Activated CD8-positive, alpha-beta memory T cell treated with anti-CD3 and anti-CD28 coated beads, Interleukin-2, amount 50 U/mL, for 48 hours (primary cell): ENCODE data around the gene TTC31.
A peak's percentile ranks its signal among the peaks of the same experiment; 100 is the strongest.

Source experiments
- DNase-seq: peaks from one replicate; pipeline ENCODE4 v3.0.0-alpha.2; 2020

Gene TTC31

DNA sequence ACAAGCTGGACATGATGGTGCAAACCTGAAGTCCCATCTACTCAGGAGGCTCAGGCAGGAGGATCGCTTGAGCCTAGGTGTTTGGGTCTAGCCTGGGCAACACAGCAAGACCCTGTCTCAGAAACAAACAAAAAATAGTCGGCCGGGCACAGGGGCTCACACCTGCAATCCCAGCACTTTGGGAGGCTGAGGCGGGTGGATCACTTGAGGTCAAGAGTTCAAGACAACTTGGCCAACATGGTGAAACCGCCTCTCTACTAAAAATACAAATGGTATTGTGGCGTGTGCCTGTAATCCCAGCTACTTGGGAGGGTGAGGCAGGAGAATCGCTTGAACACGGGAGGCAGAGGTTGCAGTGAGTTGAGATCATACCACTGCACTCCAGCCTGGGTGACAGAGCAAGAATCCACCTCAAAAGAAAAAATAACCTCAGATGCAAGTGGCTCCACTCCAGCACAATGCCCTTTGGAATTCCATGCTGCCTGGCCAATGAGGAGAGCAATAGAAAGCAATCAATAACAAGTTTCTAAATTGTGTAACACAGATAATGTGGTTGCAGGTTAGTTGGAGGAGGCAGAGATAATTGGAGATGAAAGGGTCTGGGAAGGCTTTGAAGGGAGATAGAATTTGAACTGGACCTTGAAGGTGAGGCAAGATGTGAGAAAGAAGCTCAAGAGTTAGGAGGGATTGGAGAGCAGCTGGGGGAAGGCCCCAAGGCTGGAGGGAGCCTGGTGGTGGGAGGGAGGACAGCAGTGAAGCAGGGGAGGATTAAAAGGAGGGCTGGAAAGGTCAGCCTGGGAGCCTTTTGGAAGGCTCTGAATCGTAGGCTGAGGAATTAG, 6.0 kb downstream of the TTC31 start:
- DNase-seq: no peak

DNA sequence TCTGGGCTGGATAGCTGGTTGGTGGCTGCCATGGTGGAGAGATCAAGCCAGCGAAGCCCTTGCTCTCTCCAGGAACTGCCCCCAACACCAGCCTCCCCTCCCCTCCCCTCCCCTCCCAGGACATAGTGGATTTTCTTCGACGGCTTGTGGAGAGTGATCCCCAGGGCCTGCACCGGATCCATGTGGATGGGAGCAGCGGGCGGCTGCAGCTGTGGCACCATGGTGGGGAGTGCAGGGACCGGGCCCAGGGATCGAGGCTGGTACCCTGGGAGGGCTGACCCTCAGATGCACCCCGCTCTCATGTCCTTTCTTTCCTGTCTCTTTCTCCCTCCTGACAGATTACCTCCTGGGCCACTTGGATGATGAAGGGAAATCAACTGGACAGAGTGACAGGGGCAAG, 7.0 kb downstream of the TTC31 start:
- DNase-seq: no peak

DNA sequence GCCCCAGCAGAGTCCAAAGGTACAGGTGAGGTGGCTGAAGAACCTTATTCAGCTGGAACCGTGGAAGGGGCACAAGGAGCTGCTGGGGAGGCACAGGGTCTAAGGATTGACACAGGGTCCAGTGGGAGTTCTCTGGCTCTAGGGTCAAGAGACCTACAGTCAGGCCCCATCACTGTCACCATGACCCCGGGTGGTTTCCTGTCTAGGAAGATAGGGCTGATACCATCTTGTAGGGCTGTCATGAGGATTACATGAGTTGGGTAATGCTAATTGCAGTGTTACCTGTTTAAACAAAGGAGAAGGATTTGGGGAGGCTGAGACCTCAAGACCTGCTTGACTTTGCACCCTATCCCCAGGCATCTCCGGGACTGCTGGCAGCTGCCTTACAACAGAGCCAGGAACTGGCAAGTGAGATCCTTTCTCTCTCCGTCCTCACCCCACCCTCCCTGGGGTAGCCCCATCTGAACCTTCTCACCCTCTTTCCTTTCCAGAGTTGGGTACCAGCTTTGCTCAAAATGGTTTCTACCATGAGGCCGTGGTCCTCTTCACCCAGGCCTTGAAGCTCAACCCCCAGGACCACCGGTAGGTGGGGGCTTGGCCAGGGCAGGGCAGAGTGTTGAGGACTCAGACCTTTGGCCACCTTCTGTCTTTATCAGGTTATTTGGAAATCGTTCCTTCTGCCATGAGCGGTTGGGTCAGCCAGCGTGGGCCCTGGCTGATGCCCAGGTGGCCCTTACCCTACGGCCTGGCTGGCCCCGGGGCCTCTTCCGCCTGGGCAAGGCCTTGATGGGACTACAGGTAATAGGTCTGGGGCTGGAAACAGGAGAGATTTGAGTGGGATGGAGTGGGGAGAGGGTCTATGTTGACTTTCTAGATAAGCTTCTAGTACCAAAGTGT, 9.0 kb downstream of the TTC31 start:
- DNase-seq: no peak

DNA sequence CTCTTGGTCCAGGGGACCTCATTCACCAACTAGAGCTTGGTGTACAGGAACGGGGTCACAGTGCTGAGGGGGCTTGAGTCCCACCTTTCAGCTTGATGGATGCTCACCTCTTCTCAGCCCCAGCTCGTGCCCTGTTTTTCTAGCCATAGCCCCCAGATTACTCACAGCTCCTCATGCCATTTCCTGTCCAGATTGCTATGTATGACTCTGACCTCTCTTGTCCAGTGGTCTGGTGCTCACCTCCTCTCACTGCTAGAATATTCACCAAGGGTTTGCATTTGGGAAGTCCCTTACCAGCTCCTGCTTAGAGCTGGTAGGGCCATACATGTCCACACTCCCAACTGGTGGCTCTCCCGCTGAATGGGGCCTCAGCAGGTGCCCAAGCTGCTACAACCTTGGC, 10.7 kb downstream of the TTC31 start:
- no peak for DNase-seq

DNA sequence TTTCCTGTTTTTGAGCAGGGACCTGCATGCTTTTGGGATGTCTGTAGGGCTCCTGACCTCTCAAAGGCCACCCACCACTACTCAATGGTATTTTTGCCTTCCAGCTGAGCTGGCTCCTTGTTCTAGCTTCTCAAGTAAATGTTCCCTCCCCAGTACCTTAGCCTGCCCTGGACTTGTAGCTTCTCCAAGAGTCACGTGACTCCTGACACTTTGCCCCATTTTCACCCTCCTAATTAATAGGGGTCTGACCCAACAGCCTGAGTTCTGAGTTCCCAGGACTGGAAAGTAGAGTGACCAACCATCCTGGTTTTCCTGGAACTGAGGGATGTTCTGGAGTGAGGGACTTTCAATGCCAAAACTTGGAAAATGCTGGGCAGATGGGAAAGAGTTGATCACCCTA, 12.6 kb downstream of the TTC31 start:
- no peak for DNase-seq

DNA sequence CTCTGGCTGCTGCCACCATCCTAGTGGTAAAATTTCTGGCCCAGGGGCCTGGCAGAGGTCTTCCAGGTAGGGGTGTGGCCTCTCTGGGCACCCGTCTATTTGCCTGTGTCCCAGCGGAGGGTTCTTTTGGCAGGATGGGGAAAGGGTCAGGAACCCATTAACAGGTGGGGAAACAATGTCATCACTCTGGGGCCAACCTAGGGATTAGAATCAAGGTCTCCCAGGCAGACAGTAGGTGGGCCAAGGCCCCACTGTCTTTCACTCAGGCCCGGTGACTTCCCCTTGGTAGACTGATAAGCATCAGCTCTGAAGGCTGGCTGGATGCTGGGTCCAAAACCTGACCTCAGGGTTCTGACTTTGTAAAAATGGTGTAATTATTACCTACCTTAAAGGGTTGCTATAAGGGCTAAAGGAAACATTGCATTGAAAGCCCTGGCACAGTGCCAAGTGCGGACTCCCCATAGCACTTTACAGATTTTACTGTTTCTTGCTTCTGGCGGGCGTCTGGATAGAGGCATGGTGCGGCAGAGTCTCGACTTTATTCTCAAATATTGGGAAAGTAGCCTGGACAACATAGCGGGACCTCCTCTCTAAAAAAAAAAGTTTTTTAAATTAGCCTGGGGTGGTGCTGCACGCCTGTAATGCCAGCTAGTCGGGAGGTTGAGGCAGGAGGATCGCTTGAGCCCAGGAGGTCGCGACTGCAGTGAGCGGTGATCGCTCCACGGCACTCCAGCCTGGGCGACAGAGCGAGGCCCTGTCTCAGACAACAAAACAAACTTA, 14.3 kb downstream of the TTC31 start:
- DNase-seq: no peak

DNA sequence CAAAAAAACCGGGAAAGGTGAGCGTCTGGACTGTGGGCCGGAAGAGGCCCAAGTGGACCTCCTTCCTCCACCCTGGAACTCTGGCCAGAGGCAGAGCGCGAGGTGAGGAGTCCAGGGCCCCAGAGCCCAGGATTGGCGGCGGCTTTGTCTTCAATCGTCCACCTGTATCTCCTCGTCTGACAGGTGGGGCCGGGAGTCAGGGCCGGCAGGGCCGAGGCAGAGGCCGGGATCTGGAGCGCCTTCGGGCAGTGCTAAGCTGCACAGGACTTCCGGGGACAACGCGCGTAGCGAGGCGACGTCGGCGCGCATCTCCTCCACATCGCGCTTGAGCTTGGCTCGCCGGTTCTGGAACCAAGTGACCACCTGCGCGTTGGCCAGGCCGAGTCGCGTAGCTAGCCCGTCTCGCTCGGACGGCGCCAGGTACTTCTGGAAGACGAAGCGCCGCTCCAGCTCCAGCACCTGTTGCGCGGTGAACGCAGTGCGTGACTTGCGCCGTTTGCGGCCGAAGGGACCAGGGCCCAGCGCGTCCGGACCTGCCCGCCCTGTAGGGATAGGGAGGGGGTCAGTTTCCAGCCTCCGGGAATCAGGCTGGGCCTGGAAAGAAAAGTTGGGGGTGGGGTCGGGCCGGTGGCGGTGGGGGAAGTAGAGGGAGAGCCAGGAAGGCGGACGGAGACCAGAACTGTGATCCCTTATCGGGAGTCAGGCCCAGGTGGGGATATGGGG, 15.1 kb downstream of the TTC31 start:
- peak; percentile 78 for DNase-seq

DNA sequence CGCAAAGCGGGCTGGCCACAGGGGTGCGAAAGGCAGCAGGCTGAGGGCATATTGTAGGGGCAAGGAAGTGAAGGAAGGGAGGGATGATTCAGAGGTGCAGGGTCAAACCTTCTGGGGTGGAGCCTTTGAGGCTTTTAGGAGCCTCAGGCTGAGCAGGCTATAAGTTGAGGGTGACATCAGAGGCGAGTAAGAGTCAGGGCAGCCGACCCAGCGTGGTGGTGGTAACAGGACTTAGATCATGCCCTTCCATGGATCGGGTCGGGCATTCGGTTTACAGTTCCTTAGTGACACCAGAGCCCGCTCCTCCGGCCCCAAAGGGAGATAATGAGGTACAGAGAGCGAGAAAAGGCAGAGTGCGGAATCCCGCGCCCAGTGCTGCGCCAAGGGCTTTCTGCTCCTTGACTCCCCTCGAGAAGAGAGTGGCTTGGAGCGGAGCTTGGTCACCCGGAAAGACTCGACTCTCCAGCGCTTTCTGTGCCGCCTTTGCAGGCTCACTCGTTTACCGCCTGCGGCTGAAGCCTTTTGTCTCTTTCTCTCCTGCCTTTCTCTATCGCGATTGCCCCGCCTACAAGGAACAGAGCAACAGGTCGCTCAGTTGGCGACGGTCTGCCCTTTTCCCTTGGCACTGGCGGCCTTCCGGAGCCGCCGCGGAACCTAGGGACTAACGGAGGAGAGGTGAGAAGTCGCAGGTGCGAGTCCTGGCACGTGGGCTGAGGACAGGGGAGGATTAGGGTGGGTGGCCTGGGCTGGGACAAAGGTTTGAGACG, 15.8 kb downstream of the TTC31 start:
- peak; percentile 76 for DNase-seq

DNA sequence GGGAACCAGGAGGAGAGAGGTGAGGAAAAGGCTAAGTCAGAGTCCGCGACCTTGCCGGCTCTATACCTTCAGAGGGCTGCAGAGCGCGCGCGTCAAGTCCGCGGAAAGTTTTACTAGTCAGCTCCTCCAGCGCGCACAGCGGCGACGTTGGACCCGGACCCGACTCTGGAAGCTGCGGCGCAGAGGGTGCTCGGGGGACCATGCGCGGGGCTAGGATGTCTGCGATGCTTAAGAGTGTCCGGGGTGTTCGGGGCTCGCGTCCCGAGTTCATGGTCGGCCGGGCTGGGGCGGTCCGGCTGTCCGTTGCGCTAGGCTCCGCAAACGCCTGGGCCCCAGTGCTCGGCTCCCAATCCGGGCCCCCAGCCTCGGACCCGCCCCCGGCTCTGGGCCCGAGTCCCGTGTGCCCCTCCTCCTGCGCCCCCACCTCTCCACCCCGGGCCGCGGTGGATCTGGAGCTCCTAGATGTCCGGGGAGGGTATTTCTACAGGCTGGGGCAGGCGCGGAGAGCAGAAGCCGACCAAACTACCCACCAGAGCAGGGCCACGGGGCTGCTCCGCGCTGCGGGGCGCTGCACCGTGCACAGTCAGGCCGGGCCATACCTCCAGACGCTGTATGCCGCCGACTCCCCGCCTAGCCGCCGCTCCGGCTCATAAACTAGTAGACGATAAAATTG, 16.5 kb downstream of the TTC31 start, which contains the start of gene LBX2:
LBX2 (minus strand) TSS at position 337 of the 673 bp plus-strand sequence; CDS start at position 271, 66 bp downstream.
- no peak for DNase-seq

DNA sequence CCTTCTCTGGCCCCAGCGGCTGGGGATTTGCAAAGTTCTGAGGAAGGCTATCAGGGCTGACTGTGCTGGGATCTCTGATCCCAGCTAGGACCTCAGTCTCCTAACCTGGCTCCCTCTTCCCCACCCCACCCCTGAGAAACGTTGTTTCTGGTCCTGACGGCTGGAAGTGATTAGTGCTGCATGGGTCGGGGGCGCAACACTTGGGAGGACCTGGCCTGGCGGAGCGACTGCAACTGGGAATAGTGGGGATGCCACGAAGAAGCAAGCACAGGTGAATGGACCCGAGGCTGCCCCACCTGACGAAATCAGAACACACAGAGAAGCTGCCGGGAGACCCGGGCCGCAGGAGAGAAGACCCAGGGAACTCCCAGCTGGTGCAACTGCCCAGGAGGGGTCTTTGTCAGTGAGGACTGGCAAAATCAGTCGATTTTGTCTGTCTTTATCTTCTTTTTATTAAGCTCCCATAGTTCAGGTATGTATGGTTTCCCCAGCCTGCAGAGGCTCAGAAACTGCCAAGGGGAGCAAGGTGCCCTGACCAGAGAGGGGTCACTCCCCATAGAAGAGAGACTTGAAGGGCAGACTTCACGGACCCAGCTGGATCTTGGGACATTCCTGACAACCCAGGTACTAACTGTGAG, 17.2 kb downstream of the TTC31 start:
- DNase-seq: no peak

DNA sequence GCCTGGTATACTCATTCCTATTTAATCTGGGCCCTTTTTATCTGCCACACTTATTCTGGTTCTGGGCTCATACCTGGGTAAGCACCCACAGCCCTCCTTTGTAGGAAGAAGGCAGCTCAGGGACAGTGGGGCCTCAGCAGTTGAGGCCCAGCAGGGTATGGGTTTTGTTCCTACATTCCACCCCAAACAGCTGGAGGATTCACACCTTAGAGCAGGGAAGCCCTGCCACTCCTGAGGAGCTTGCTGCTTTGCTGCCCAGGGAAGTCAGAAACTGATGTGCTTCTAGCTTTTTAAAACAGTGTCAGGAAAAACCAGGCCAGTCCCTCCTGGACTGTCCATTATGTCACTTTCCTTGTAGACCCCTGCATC, 17.7 kb downstream of the TTC31 start:
- no peak for DNase-seq

DNA sequence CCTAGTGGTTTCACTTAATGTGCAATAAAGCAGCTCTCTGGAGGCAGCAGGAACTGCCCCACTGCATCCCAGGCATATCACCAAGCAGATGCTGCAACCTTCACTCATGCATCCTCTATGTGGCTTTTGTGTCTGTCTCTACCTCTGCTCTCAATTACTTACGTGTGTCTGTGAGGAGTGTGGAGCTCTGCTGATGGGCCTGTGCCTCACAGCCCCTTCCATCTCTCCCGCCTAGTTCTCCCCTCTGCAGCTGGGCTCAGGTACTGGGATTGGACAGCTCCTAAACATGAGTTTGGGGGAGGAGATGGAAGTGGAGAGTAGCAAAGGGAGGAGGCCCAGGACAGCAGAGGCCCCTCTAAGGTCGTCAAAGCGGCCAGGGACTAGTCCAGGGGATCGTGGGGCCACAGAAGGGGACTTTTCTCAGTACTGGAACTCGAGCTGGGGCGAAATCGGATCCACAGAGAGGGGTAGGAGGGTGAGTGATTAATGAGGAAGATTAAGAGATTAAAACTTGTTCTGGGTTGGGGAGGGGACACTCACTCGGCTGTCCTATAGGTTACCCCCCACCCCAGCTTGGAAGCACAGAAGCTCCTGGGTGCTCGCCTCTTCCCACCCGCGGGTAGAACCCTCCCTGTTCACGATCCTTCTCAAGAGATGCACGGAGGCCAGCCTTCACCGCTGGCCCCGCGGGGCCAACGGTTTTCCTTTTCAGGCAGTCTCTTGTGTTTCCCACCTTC, 18.6 kb downstream of the TTC31 start:
- no peak for DNase-seq

DNA sequence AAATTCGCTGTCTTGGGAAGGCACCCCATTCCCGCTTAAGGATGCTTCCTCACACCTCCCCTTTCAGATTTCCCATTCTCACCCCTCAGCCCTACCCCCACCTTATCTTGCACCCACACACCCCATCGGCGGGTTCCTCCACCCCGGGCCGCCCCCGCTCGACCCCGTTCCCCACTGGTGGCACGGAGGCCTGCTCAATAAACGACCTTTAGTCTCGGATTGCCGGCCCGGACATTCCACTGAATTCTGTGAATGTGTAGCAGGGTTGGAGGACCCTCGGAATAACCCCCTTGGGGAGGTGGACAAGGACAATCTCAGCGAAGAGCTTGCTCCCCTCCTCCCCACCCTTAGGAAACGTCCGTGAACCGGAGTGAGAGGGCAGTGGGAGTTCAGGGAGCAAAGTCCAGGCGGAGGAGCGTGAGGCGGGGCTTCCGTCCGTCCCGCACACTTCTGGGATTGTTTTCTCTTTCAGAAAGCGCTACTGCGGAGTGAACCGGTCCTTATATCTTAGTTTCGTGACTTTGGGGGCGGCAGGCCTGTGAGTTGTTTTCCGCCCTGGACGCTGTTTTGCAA, 19.4 kb downstream of the TTC31 start:
- no peak for DNase-seq

DNA sequence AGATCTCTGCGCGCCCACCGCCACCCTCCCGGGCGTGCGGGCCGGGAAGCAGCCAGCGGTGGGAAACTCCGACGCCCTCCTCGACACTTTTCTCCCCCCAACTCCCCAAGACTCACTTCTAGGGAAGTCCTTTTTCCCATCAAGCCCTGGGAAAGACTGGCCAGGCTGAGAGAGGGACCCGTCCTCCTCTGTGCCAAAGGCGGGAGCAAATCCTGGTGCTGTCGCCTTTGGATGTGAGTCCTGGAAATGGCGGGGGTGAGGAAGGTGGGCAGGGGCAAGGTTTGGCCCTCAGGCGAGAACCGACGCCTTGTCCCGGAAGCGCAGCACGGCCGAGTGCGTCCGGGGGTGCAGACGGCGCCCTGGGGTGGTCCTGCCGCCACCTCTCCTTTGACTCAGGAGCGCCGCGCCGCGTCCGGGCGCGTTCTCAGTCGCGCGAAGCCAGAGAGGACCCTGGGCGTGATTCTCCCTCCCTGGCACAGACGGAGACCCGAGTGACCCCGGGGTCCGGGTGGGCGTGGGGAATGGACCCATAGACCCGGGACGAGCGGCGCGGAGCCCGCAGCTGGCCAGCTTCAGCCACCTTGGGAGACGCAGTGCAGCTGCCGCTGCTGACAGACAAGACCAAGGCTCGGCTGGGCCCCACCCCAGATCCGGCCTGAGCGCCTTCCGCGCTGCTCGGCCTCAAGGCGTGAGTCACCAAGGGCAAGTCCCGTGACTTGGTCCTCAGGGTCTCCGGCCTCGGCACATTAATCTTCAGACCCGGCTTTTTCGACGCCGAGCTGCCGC, 20.0 kb downstream of the TTC31 start:
- peak; percentile 84 for DNase-seq

DNA sequence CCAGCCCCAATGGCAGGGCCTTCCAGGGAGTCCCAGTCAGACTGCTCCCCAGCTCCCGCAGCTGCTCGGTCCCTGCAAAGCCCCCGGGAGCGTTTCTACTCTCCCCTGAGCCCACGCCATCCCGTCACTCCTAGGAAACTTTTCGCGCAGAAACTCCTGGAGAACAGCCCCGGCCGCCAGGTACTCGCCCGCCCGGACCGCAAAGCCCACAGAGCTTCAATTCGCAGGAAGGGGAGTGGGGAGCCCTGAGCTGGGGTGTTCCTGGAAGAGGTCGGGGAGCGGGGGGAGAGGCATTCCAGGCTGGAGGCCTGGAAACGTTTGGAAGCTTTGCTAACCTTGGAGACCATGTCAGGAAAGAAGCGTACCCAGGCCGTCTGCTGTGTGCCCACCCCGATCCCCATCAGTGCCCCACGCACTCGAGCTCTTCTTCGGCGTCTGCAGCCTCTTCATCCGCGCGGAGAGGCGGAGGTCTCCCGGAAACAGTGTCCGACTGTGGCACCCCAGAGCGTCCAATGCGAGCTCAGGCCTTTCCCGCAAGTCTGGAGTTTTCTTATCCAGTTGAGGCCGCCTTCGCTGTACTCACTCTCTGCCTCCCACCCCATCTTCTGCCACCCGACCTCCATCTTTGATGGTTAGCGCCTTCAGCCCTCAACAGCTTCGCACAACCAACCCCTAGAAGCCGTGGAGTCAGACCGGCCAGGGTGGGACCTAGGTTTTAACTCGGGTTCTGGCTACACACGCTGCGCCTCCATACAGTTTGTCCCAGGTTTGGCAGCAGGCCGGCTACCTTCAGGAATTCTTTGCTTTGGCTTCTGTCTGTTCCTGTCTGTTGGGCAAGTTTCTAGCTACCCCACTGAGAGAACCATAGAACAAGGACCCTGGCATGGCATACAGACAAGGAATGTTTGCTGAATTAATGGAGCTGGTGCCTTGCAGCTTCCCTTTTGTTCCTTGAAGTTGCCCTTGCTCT, 20.9 kb downstream of the TTC31 start:
- DNase-seq: no peak

DNA sequence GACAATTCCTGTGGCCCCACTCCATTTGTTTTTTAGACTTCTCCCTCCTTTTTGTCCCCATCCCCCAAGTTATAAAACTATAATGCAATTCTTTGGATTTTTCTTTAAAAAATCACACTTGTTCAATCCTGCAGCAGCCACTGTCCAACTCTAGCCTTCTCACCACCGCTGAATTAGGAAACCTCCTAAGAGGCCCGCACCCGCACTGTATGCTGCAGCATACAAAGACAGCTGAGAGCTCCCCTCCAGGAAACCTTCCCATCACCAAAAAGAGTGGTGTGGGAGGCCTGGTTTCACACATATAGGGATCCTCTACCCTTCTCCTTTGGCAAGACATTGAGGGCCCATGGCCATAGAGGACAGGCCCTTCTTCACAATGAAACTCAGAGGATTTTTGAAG, 21.7 kb downstream of the TTC31 start:
- DNase-seq: no peak
